HuH-7 (cell line): ENCODE results near the gene HSDL2.
"Not testable (repeated sequence)": the region's sequence is repeated elsewhere in the genome, so short reads cannot be mapped to it uniquely, and the experiment has no call there.

Experiments
- DNase-seq: peaks from one replicate; pipeline ENCODE4 v3.0.0; 2011; ENCODE audit warnings: low spot score

Gene HSDL2

DNA sequence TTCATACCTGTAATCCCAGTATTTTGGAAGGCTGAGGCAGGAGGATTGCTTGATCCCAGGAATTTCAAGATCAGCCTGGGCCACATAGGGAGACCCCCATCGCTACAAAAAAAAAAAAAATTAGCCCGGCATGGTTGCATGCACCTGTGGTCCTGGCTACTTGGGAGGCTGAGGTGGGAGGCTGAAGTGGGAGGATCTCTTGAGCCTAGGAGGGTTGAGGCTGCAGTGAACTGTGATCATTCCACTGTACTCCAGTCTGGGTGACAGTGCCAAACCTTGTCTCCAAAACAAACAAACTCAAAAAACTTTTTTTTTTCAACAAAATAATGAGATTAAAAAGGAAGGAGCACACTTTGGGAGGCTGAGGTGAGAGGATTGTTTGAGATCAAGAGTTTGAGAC is 120.9 kb downstream of the HSDL2 start:
- DNase-seq = no peak

DNA sequence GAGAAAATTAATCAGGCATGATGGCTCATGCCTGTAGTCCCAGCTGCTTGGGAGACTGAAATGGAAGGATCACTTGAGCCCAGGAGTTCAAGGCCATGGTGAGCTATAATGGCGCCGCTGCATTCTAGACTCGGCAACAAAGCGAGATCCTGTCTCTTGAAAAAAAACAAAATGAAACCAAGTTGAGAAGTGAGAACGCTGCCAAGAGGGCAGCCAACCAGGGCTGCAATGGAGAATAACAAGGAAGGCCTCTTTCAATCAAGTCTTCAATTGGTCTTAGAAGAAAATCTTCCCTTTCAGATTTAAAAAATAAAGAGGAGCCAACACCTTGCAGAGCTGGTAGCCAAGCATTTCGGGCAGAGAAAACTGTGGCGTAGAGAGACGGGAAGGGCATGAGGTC is 121.4 kb downstream of the HSDL2 start:
- no peak for DNase-seq

DNA sequence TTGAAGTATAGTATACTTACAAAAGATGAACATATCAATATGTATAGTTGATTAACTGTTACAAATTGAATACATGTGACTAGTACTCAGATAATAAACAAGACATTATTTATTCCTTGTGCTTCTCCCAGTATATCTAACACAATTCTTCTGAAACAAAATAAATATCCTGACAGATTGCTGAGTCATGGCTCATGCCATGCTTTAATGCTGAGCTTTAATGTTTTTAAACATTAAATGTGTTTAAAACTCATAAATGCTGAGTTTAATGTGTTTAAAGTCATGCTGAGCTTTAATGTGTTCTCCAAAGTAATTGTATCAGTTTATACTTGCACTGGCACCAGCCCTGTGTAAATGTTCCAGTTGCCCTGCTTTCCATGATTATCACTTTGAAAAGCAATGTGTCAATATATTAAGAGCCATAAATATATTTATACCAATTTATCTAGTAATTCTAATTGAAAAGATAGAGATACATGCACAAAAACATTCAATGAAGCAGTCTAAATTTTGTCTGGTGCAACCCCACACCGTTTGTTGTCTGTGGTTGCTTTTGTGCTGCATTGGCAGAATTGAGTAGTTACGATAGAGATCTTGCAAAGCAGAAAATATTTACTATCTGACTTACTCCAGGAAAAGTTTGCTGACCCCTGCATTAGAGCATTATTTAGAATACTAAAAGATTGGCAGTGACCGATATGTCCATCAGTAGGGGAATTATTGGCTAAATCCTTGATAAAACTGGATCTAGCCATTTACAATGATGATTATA is 122.5 kb downstream of the HSDL2 start:
- no peak for DNase-seq

DNA sequence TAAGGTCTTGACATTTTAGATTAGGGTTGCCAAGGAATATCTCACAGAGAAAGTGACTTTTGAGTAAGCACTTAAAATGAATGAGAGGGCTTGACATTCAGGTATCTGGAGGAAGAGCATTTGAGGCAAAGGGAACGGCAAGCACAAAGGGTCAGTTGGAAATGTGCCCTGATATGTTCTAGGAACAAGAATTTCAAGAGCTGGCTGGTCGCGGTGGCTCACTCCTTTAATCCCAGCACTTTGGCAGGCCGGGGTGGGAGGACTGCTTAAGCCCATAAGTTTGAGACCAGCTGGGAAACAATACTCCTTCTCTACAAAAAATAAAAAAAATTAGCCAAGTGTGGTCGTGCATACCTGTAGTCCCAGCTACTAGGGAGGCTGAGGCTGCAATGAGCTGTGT is 123.3 kb downstream of the HSDL2 start:
- no peak for DNase-seq

DNA sequence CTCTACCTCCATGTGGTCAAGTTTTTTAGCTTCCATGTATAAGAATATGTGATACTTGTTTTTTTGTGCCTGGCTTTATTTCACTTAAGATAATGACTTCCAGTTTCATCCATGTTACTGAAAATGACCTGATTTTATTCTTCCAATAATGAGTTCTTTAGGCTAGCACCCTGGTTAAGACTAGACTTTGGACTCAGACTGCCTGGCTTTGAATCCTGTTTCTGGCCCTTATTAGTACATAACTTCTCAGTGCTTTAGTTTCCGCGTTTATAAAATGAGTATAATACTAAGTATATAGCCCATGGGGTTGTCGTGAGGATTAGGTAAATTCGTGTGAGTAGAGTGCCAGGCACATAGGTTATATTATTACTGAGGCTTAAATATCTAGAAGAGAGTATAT is 125.2 kb downstream of the HSDL2 start:
- no peak for DNase-seq

DNA sequence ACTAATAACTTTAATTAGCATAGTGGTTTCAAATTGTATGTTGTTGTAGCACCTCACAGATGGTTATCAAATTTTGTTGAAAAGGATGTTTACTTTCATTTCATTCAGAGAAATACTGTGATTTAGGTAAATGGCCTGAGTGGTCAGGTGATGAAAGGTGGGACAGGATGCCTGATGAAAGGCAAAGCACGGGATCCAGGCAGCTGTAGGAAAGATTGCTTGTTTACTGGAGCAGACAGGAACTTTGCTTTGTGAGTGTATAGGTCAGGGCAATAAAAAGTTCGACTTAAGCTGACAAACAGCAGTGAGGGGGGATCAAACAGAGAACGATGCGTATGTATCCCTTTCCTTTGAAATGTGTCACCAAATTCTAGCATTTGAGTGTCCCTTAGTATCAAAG is 125.7 kb downstream of the HSDL2 start:
- peak; percentile 63 for DNase-seq

DNA sequence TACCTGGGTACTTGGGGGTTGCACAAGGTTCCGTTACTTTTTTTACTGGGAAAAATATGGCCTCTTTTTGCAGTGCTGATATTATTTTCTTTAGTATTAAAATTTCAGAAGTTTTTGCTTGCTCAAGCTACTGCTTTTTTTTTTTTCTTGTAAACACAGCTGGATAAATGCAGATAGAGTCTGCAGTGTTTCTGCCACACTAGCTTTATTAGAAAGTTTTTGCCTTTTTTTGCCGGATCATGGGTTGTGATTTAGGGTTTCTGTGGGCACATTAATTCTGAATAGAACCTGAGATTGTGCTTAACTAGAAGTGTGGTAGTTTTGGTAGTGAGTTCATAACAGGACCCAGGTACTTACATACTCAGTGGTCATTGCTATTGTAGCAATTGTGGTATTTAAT is 126.7 kb downstream of the HSDL2 start:
- no peak for DNase-seq

DNA sequence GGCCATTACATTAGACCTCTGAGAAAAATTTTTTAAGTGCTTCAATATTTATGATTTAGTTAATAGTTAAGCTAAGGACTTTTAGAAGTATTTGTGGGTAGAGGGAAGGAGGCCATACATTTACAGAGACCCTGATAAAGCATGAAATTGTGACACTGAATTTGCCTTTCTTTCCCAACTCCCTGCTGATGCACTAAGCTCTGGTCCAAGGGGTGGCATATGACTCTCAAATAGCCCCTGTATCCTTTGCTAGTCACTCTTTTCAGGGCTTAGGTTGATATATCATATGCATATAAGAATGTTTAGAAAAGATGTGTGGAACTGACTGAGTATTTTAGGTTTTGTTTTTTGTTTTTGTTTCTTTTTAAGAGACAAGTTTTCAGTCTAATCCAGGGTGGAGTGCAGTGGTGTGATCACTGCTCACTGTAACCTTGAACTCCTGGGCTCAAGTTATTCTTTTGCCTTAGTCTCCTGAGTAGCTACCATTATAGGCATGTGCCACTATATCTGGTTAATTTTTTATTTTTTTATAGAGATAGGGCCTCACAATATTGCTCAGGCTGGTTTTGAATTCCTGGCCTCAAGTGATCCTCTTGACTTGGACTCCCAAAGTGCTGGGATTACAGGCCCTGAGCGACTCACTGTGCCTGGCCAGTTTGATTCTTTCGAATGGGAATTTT is 127.2 kb downstream of the HSDL2 start:
- no peak for DNase-seq

DNA sequence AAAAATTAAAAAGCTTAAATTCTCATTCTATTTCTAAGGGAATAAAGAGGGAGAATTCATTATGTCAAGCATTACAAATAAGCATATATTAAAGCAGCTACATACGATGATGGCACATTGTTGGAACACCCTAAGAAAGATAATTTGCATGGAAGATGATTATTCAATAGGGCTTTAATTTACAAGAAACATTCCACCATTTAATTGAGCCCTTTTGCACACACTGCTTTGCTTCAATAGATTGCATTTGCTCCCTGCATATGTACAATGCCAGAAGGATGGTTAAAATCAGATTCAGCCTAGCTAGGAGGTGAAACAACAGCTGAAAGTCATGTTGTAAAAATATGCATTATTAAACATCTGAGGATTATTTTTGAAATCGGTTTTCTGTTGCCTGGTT is 128.5 kb downstream of the HSDL2 start:
- no peak for DNase-seq

DNA sequence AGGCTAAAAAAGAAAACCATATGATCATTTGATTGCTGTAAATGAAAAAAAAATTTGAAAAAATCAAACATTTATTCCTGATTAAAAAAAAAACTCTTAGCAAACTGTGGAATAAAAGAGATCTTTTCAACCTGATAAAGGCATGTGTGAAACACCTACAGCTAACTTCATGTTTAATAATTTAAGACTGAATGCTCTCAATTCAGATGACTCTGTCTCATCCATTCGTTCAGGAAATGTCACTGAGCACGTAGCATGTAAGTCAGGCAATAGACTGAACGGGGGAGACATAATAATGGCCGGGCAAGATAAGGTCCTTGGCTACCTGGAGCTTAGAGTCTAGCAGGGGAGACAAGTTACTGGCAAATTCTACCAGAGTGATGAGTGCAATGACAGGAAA is 132.5 kb downstream of the HSDL2 start:
- DNase-seq = not testable (repeated sequence)

DNA sequence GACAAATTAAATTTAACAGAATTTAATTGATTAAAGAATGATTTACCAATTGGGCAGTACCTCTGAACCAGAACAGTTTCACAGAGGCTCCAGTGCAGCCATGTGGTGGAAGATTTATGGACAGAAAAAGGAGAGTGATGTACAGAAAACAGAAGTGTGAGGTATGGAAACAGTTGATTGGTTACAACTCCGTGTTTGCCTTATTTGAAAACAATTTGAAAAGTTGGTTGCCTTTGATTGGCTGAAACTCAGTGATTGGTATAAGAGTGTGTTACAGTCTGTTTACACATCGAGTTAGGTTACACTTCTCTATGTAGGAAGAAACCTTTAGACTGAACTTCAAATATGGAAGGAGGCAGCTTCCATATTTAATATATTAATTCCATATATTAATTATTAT is 136.9 kb downstream of the HSDL2 start:
- no peak for DNase-seq

DNA sequence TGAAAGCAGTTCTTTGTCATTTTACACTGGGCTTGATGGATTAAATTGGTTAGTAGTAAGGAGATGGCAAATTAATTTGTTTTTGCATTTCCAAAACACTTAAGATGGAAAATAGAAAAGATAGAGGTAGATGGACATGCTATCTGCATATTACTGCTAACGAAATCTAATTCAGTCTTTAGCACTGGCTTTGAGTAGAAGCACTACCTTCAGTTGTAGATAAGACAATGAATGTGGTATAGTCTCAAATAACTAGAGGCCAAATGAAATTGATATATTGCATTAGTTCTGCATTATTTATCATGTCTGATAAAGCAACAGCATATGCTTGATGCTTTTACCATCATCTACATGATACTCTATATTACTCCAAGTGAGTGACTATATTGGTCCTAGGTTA is 140.2 kb downstream of the HSDL2 start:
- no peak for DNase-seq

DNA sequence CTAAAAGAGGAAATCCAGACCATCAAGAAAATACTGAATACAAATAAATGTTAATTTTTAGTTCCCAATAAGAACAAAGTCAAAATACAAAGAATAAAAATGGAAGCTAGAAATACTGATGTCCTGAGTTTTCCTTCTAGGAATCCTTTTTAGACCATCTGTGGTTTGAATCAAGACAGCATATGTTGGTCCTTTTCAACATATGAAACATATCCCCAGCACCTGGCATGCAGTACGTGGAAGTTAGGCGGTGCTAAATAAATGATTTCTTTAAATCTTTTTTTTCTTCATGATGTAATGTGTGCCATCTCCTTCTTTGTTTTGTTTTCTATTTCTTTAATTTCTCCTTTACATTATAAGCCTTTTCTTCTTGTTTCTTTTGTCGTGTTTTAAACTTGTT is 140.7 kb downstream of the HSDL2 start:
- no peak for DNase-seq
